Measurements from ENCODE around the gene CERS1.
A peak's percentile ranks its signal among the peaks of the same experiment; 100 is the strongest.

Gene CERS1

GRCh38 chr19:18849838-18850400 is 46.0 kb downstream of the CERS1 start:
- no peak for ATAC-seq
- TF ChIP-seq ESRRG (CRISPR knock-in tag; IDR thresholded peaks at IDR 0.05) (no peak), ZNF565 (CRISPR knock-in tag; conservative IDR thresholded peaks at IDR 0.05; ENCODE audit: low read depth) (no peak), ISL1 (CRISPR knock-in tag; IDR thresholded peaks at IDR 0.05) (no peak), ZNF8 (CRISPR knock-in tag; IDR thresholded peaks at IDR 0.05) (no peak), ZNF70 (CRISPR knock-in tag; IDR thresholded peaks at IDR 0.05) (no peak), ARNTL (CRISPR knock-in tag; IDR thresholded peaks at IDR 0.05; ENCODE audit: borderline replicate concordance, low read depth) (no peak), RARB (CRISPR knock-in tag; IDR thresholded peaks at IDR 0.05) (no peak), OSR1 (CRISPR knock-in tag; IDR thresholded peaks at IDR 0.05) (no peak), BACH2 (CRISPR knock-in tag; IDR thresholded peaks at IDR 0.05; ENCODE audit: borderline replicate concordance) (no peak)
- TF ChIP-seq, protein P1, sequence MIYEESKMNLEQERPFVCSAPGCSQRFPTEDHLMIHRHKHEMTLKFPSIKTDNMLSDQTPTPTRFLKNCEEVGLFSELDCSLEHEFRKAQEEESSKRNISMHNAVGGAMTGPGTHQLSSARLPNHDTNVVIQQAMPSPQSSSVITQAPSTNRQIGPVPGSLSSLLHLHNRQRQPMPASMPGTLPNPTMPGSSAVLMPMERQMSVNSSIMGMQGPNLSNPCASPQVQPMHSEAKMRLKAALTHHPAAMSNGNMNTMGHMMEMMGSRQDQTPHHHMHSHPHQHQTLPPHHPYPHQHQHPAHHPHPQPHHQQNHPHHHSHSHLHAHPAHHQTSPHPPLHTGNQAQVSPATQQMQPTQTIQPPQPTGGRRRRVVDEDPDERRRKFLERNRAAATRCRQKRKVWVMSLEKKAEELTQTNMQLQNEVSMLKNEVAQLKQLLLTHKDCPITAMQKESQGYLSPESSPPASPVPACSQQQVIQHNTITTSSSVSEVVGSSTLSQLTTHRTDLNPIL (CRISPR knock-in tag; IDR thresholded peaks at IDR 0.05; ENCODE audit: low read depth): no peak
- TF ChIP-seq, protein P2, sequence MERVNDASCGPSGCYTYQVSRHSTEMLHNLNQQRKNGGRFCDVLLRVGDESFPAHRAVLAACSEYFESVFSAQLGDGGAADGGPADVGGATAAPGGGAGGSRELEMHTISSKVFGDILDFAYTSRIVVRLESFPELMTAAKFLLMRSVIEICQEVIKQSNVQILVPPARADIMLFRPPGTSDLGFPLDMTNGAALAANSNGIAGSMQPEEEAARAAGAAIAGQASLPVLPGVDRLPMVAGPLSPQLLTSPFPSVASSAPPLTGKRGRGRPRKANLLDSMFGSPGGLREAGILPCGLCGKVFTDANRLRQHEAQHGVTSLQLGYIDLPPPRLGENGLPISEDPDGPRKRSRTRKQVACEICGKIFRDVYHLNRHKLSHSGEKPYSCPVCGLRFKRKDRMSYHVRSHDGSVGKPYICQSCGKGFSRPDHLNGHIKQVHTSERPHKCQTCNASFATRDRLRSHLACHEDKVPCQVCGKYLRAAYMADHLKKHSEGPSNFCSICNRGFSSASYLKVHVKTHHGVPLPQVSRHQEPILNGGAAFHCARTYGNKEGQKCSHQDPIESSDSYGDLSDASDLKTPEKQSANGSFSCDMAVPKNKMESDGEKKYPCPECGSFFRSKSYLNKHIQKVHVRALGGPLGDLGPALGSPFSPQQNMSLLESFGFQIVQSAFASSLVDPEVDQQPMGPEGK (CRISPR knock-in tag; IDR thresholded peaks at IDR 0.05; ENCODE audit: borderline replicate concordance): no peak

- TF ChIP-seq ZNF565 (CRISPR knock-in tag; conservative IDR thresholded peaks at IDR 0.05; ENCODE audit: low read depth) (no peak), BACH2 (CRISPR knock-in tag; IDR thresholded peaks at IDR 0.05; ENCODE audit: borderline replicate concordance) (no peak), ZC3H10 (CRISPR knock-in tag; IDR thresholded peaks at IDR 0.05) (no peak), POU6F1 (CRISPR knock-in tag; IDR thresholded peaks at IDR 0.05; ENCODE audit: borderline replicate concordance, low read depth) (no peak), TSHZ2 (CRISPR knock-in tag; IDR thresholded peaks at IDR 0.05) (no peak)
- TF ChIP-seq, protein P2 (CRISPR knock-in tag; IDR thresholded peaks at IDR 0.05; ENCODE audit: borderline replicate concordance): no peak
- peak; percentile 6; the same call in 2 of the 3 replicates for ATAC-seq
These were observed 46.9 kb downstream of the CERS1 start for GRCh38 chr19:18848878-18849661.

DNA sequence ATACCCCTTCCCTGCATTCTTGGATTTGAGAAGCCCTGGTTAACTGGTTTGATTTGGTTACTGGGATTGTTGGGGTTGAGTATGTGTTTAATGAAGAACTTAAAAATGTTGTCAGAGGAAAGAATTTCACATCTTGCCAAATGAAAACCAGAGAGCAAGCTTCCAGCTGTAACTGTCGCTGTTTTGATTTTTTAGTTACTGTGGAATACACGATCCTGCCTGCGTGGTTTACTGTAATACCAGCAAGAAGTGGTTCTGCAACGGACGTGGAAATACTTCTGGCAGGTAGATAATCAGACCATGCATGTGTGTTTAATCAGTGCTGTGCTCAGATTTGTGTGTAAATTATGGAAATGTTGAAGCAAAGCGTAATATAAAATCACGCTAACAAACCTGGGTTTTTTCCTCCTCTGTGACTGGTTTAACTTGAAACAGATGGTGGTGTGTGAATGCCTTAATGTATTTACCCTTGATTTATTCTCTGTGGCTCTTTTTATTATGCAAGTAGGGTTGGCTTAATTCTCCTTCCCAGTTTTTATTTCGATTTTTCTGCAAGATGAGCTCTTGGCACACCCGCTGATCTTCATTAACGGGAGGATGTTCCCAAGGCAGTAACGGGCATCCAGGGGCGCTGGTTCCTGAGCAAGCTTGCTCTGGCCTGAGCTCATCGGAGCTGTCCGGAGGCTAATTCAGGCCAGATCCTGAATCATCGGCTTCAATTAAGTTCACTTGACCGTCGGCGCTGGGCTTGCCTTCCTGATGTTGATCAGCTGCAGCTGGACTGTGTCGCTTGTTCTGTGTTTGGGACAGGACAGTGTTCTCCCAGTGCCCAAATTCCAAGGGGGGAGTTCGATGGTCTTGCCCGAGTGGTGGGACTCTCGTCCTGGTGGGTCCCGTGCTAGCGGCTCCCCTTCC is 48.2 kb downstream of the CERS1 start:
- TF ChIP-seq TCF4 (CRISPR knock-in tag; IDR thresholded peaks at IDR 0.05; ENCODE audit: borderline replicate concordance) (peak; percentile 74; the same call in 1 of the 2 replicates), CSDC2 (CRISPR knock-in tag; IDR thresholded peaks at IDR 0.05) (no peak), PPARA (CRISPR knock-in tag; IDR thresholded peaks at IDR 0.05; ENCODE audit: borderline replicate concordance) (no peak), SNAI2 (CRISPR knock-in tag; IDR thresholded peaks at IDR 0.05) (no peak), GLIS3 (CRISPR knock-in tag; IDR thresholded peaks at IDR 0.05) (no peak), ESRRG (CRISPR knock-in tag; IDR thresholded peaks at IDR 0.05) (no peak), ZNF565 (CRISPR knock-in tag; conservative IDR thresholded peaks at IDR 0.05; ENCODE audit: low read depth) (no peak), ZFP3 (CRISPR knock-in tag; IDR thresholded peaks at IDR 0.05) (no peak), TSHZ2 (CRISPR knock-in tag; IDR thresholded peaks at IDR 0.05) (0 out of 2 replicates have a peak, but pooled peaks have one; percentile 64), BACH2 (CRISPR knock-in tag; IDR thresholded peaks at IDR 0.05; ENCODE audit: borderline replicate concordance) (no peak)
- peak; percentile 83 for ATAC-seq
